Measurements from ENCODE around the gene GDPD1. TPM values are rescaled to one million over a fixed set of nuclear protein-coding genes. Genes with fewer than 3 reads are reported as not detected.

The GDPD1 gene
- total and polyA plus RNA-seq, 2 donors (not counting 3 experiments of a cell fraction or from before 2014, with no cell fraction given), result 2.5 to 4.9 TPM

GRCh38 chr17:59287452-59287851, 67.1 kb downstream of the GDPD1 start:
- intact Hi-C loops (cut with micrococcal nuclease), result loop anchor here (1.0 kb wide), 1 partner anchor 140 kb away; no protein-coding TSS in a partner anchor
- Histone ChIP-seq H3K4me1 (ENCODE audit: control insufficient read depth, extremely low read depth, insufficient read depth, low read length) (peaks cover 17% of the 10 kb centered on the region), H3K4me2 (ENCODE audit: insufficient read depth, low read length) (no peak overlapping the region), H3K9me1 (replicated peaks; ENCODE audit: control insufficient read depth, extremely low read depth, insufficient read depth, low read length) (no peaks in the 10 kb centered on the region), H3K9ac (replicated peaks; ENCODE audit: extremely low read depth, insufficient read depth, low read length) (no peak overlapping the region), H2AFZ (ENCODE audit: low read depth, low read length) (no peak overlapping the region), H3K9me3 (replicated peaks; ENCODE audit: control insufficient read depth, insufficient read depth, low read length) (no peaks in the 10 kb centered on the region), H4K20me1 (replicated peaks; ENCODE audit: control insufficient read depth, extremely low read depth, insufficient read depth, low read length) (no peaks in the 10 kb centered on the region), H3K27me3 (ENCODE audit: control insufficient read depth in 2 of 2, insufficient read depth in 2 of 2, low read length in 2 of 2) (no peaks in the 10 kb centered on the region), H3K36me3 (ENCODE audit: control insufficient read depth in 2 of 2, extremely low read depth in 1 of 2, insufficient read depth in 2 of 2, low read length in 2 of 2) (no peaks in the 10 kb centered on the region), H3K27ac (ENCODE audit: insufficient read depth, low read depth, low read length) (peak overlapping the region; percentile 92), H3K79me2 (ENCODE audit: control insufficient read depth, insufficient read depth, low read length) (no peaks in the 10 kb centered on the region), H3K4me3 (replicated peaks in 1 of 3; ENCODE audit: insufficient read depth in 1 of 3, low read depth in 1 of 3, low read length in 3 of 3) (no peak overlapping the region)
- CTCF ChIA-PET, result no interaction called here
- DNase-seq (ENCODE audit: low read depth, low spot score) (peak; percentile 93), FAIRE-seq (peak; percentile 66)
- TF ChIP-seq CTCF (IDR thresholded peaks at IDR 0.05; ENCODE audit: extremely low read depth in 1 of 2, insufficient read depth in 1 of 2, low read depth in 1 of 2, low read length in 2 of 2) (no peak), FOS (IDR thresholded peaks at IDR 0.05; ENCODE audit: borderline replicate concordance, insufficient read depth, low read length) (peak; percentile 94), JUN (IDR thresholded peaks at IDR 0.05; ENCODE audit: borderline replicate concordance, insufficient read depth, insufficient read length, low read depth) (peak; percentile 89)
- dilution Hi-C loops (cut with MboI; ENCODE audit: extremely low pct_ligation_motif_present, low sequenced_read_pairs), result no loop called here
- POLR2A ChIA-PET, result interaction anchor here (0.6 kb wide), 1 partner anchor 330 kb away, joined by 4 read pairs; no protein-coding TSS in a partner anchor
- no TSS peak for BruUV-seq (replicated peaks)

- FAIRE-seq, result no peak
- TF ChIP-seq POLR2AphosphoS5 (IDR thresholded peaks at IDR 0.05; ENCODE audit: insufficient read depth, low read depth, low read length) (no peak), MYC (IDR thresholded peaks at IDR 0.05; ENCODE audit: low read depth, low read length) (no peak), MAX (IDR thresholded peaks at IDR 0.05; ENCODE audit: insufficient read depth, insufficient read length) (no peak), EZH2 (IDR thresholded peaks at IDR 0.05; ENCODE audit: borderline replicate concordance, low read depth, low read length, severe bottlenecking) (no peak), CTCF (IDR thresholded peaks at IDR 0.05; ENCODE audit: extremely low read depth in 1 of 2, insufficient read depth in 1 of 2, low read depth in 1 of 2, low read length in 2 of 2) (no peak), JUN (IDR thresholded peaks at IDR 0.05; ENCODE audit: borderline replicate concordance, insufficient read depth, insufficient read length, low read depth) (no peak), POLR2A (IDR thresholded peaks at IDR 0.05; ENCODE audit: low read depth, low read length) (no peak), GATA2 (IDR thresholded peaks at IDR 0.05; ENCODE audit: insufficient read depth, insufficient read length, low read depth, low read length) (no peak), FOS (IDR thresholded peaks at IDR 0.05; ENCODE audit: borderline replicate concordance, insufficient read depth, low read length) (no peak)
- H3K79me2 ChIP-seq (ENCODE audit: control insufficient read depth, insufficient read depth, low read length), result no peaks in the 10 kb centered on the region
- ChIA-PET CTCF (no interaction called here), POLR2A (interaction anchor here (0.6 kb wide), 1 partner anchor 330 kb away, joined by 4 read pairs; no protein-coding TSS in a partner anchor)
- H4K20me1 ChIP-seq (replicated peaks; ENCODE audit: control insufficient read depth, extremely low read depth, insufficient read depth, low read length), result no peaks in the 10 kb centered on the region
- H3K27me3 ChIP-seq (ENCODE audit: control insufficient read depth in 2 of 2, insufficient read depth in 2 of 2, low read length in 2 of 2), result no peaks in the 10 kb centered on the region
- DNase-seq (ENCODE audit: low read depth, low spot score), result no peak
- H3K4me2 ChIP-seq (ENCODE audit: insufficient read depth, low read length), result no peak overlapping the region
- H3K9me1 ChIP-seq (replicated peaks; ENCODE audit: control insufficient read depth, extremely low read depth, insufficient read depth, low read length), result no peaks in the 10 kb centered on the region
- no peak overlapping the region for H3K4me3 ChIP-seq (replicated peaks in 1 of 3; ENCODE audit: insufficient read depth in 1 of 3, low read depth in 1 of 3, low read length in 3 of 3)
- H3K9me3 ChIP-seq (replicated peaks; ENCODE audit: control insufficient read depth, insufficient read depth, low read length), result no peaks in the 10 kb centered on the region
- dilution Hi-C loops (cut with MboI; ENCODE audit: extremely low pct_ligation_motif_present, low sequenced_read_pairs), result no loop called here
- H3K36me3 ChIP-seq (ENCODE audit: control insufficient read depth in 2 of 2, extremely low read depth in 1 of 2, insufficient read depth in 2 of 2, low read length in 2 of 2), result no peaks in the 10 kb centered on the region
- BruUV-seq (replicated peaks), result TSS peak; percentile 83
- intact Hi-C loops (cut with micrococcal nuclease), result loop anchor here (1.0 kb wide), 1 partner anchor 139 kb away; no protein-coding TSS in a partner anchor
- H3K27ac ChIP-seq (ENCODE audit: insufficient read depth, low read depth, low read length), result peak overlapping the region; percentile 92
- no peak overlapping the region for H2AFZ ChIP-seq (ENCODE audit: low read depth, low read length)
- peaks cover 17% of the 10 kb centered on the region for H3K4me1 ChIP-seq (ENCODE audit: control insufficient read depth, extremely low read depth, insufficient read depth, low read length)
- peak overlapping the region; percentile 43 for H3K9ac ChIP-seq (replicated peaks; ENCODE audit: extremely low read depth, insufficient read depth, low read length)
Measured at GRCh38 chr17:59287891-59288290, 67.6 kb downstream of the GDPD1 start.

Measured in endothelial cell of umbilical vein (primary cell).